SU-DHL-6 (cell line): ENCODE measurements around the gene TSSC4.

Experiments used
- EZH2phosphoT487 ChIP-seq: fragments of 200-600 bp; sonication (generic), shearing (Covaris generic); conservative IDR thresholded peaks from 2 replicates; pipeline ENCODE4 v1.6.1; 2018; ENCODE audit warnings: mild to moderate bottlenecking, antibody characterized with exemption, low read length, moderate library complexity, mixed read lengths
- TF ChIP-seq, protein P1 (sequence below): fragments of 200-600 bp; sonication (generic); IDR thresholded peaks from one replicate; pipeline ENCODE4 v1.5.1; 2017; ENCODE audit warnings: antibody characterized with exemption, mild to moderate bottlenecking, low read length, moderate library complexity; ENCODE audit not compliant: insufficient read depth, poor library complexity, severe bottlenecking

DNA sequence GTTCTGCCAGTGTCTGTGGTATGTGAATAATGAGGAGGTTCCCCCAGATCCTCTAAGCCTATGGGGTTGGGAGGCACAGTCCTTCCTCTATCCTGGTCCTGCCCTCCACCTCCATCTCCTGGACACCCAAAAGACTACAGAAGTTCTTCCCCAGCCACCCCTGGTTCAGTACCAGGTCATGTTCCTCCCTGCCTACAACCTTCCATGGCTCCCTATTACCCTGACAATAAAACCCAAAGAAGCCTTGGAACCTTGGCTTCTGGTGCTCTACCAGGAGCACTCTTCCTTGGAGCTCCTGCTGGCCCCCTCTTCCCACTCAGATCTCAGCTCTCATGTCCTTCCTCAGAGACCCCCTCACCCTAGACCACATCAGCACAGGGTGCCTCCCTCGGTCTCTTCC lies 30.8 kb downstream of the TSSC4 start:
- TF ChIP-seq, protein P1, sequence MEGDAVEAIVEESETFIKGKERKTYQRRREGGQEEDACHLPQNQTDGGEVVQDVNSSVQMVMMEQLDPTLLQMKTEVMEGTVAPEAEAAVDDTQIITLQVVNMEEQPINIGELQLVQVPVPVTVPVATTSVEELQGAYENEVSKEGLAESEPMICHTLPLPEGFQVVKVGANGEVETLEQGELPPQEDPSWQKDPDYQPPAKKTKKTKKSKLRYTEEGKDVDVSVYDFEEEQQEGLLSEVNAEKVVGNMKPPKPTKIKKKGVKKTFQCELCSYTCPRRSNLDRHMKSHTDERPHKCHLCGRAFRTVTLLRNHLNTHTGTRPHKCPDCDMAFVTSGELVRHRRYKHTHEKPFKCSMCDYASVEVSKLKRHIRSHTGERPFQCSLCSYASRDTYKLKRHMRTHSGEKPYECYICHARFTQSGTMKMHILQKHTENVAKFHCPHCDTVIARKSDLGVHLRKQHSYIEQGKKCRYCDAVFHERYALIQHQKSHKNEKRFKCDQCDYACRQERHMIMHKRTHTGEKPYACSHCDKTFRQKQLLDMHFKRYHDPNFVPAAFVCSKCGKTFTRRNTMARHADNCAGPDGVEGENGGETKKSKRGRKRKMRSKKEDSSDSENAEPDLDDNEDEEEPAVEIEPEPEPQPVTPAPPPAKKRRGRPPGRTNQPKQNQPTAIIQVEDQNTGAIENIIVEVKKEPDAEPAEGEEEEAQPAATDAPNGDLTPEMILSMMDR, result no peak
- no peak for TF ChIP-seq EZH2phosphoT487
